Tibial nerve (tissue), 4 donors: ENCODE data around the gene HNF1B.

Experiments used
- EP300 ChIP-seq, 2 donors: sonication (generic); formaldehyde crosslinking; IDR thresholded peaks; one replicate each; pipeline ENCODE4 v1.6.1; 2017; ENCODE audit warnings: antibody characterized with exemption in 2 of 2, mild to moderate bottlenecking in 1 of 2
- POLR2A ChIP-seq, 2 donors: fragments of 450-650 bp; IDR thresholded peaks; one replicate each; pipeline ENCODE4 v1.6.1; 2017; ENCODE audit warnings: antibody characterized with exemption in 2 of 2, mild to moderate bottlenecking in 2 of 2, moderate library complexity in 2 of 2
- TF ChIP-seq, protein P1 (sequence below), 5 experiments: fragments of 200-600 bp in 3 of 5; fragments of 450-650 bp in 2 of 5; sonication (generic) in 3 of 5; IDR thresholded peaks; one replicate each; pipeline ENCODE4 v1.5.1; 2016 to 2019; ENCODE audit warnings: antibody characterized with exemption in 5 of 5, mild to moderate bottlenecking in 3 of 5, moderate library complexity in 2 of 5

DNA sequence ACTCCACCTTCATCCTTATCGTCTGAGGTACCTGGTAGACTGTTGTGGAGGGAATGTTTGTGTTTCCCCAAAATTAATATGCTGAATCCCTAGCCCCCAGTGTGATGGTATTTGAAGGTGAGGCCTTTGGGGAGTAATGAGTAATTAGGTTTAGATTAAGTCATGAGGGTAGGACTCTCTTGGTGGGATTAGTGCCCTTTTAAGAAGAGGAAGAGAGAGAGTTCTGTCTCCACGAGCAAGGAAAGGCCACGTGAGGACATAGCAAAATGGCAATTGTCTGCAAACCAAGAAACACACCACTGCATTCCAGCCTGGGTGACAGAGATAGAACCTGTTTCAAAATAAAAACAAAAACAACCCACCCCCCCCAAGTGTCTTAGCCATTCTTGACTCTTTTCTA is 80.6 kb downstream of the HNF1B start:
- TF ChIP-seq, protein P1, sequence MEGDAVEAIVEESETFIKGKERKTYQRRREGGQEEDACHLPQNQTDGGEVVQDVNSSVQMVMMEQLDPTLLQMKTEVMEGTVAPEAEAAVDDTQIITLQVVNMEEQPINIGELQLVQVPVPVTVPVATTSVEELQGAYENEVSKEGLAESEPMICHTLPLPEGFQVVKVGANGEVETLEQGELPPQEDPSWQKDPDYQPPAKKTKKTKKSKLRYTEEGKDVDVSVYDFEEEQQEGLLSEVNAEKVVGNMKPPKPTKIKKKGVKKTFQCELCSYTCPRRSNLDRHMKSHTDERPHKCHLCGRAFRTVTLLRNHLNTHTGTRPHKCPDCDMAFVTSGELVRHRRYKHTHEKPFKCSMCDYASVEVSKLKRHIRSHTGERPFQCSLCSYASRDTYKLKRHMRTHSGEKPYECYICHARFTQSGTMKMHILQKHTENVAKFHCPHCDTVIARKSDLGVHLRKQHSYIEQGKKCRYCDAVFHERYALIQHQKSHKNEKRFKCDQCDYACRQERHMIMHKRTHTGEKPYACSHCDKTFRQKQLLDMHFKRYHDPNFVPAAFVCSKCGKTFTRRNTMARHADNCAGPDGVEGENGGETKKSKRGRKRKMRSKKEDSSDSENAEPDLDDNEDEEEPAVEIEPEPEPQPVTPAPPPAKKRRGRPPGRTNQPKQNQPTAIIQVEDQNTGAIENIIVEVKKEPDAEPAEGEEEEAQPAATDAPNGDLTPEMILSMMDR (IDR thresholded peaks at IDR 0.05): no peak
- no peak for TF ChIP-seq POLR2A (IDR thresholded peaks at IDR 0.05)
- TF ChIP-seq EP300 (IDR thresholded peaks at IDR 0.05): no peak
